ENCODE results near the gene TM9SF3.

TM9SF3 gene

GRCh38 chr10:96516337-96516736 lies 70.5 kb downstream of the TM9SF3 start:
- no peak for TF ChIP-seq PAX5 (IDR thresholded peaks at IDR 0.05; ENCODE audit: insufficient read depth, low read length, severe bottlenecking)
- TF ChIP-seq POLR2A (IDR thresholded peaks at IDR 0.05; ENCODE audit: low read depth, low read length) = peak; percentile 40; the same call in 1 of the 2 replicates
- TF ChIP-seq TAF1 (IDR thresholded peaks at IDR 0.05; ENCODE audit: low read depth, low read length) = no peak
- no peak for TF ChIP-seq POU2F2 (IDR thresholded peaks at IDR 0.05; ENCODE audit: low read depth, low read length)
- no peak for TF ChIP-seq POLR2AphosphoS5 (IDR thresholded peaks at IDR 0.05; ENCODE audit: low read depth, low read length)
- no peak for TF ChIP-seq SPI1 (IDR thresholded peaks at IDR 0.05; ENCODE audit: low read depth, low read length)
- FAIRE-seq = no peak
- no peak for DNase-seq (ENCODE audit: insufficient read length, low spot score)

- FAIRE-seq = peak; percentile 87
- peak; percentile 78 for DNase-seq (ENCODE audit: insufficient read length, low spot score)
- no peak for TF ChIP-seq POU2F2 (IDR thresholded peaks at IDR 0.05; ENCODE audit: low read depth, low read length)
- no peak for TF ChIP-seq TAF1 (IDR thresholded peaks at IDR 0.05; ENCODE audit: low read depth, low read length)
- no peak for TF ChIP-seq SPI1 (IDR thresholded peaks at IDR 0.05; ENCODE audit: low read depth, low read length)
- TF ChIP-seq POLR2AphosphoS5 (IDR thresholded peaks at IDR 0.05; ENCODE audit: low read depth, low read length) = no peak
- TF ChIP-seq POLR2A (IDR thresholded peaks at IDR 0.05; ENCODE audit: low read depth, low read length) = no peak
- no peak for TF ChIP-seq PAX5 (IDR thresholded peaks at IDR 0.05; ENCODE audit: insufficient read depth, low read length, severe bottlenecking)
These were observed 72.9 kb downstream of the TM9SF3 start, which contains the start of gene TLL2 for GRCh38 chr10:96513698-96514561. Gene TLL2 (minus strand): TSS chr10:96513926. CDS start chr10:96513685, 241 bp downstream.

- FAIRE-seq (no peak), DNase-seq (ENCODE audit: insufficient read length, low spot score) (no peak)
- 0 out of 2 replicates have a peak, but pooled peaks have one; percentile 29 for TF ChIP-seq POU2F2 (IDR thresholded peaks at IDR 0.05; ENCODE audit: low read depth, low read length)
- no peak for TF ChIP-seq PAX5 (IDR thresholded peaks at IDR 0.05; ENCODE audit: insufficient read depth, low read length, severe bottlenecking)
These were observed 73.5 kb downstream of the TM9SF3 start for GRCh38 chr10:96513305-96513697.

DNA sequence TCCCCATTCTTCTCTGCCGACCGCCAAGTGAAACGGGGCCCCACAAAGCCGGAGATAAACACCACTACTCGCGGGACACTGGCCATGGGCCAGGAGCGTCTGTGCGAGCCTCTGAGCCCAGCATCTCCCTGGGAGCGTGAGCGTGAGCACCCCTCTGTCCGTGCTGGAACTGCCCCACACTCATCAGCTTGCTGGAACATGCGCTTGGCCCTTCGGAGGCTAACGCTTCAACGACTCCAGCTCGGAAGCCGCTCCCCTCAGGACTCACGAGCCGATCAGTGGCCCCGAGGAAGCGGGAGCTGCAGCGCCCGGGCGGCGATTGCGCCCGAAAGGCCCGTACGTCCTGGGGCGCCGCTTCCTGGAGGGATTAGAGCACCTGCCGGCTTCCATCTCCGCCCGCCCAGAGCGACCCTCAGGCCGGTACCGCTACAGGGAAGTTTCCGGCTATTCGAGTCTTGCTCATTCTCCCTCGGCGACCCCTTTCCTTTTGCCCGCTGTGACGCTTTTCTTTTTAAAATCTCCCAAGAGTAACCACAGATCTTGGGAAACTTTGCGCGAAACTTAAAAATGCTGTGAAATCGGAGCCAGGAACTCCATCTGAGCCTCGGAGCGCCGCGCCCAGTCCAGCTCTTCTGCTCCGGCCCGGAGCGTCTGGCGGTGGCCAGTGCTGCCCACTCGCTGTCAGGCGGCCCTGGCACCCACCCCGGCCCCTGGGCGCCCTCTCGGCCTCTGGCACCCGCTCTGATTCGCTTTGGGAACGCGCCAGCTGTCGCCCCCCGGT lies 74.1 kb downstream of the TM9SF3 start:
- TF ChIP-seq POU2F2 (IDR thresholded peaks at IDR 0.05; ENCODE audit: low read depth, low read length) (no peak), SPI1 (IDR thresholded peaks at IDR 0.05; ENCODE audit: low read depth, low read length) (no peak), TAF1 (IDR thresholded peaks at IDR 0.05; ENCODE audit: low read depth, low read length) (no peak), POLR2AphosphoS5 (IDR thresholded peaks at IDR 0.05; ENCODE audit: low read depth, low read length) (no peak), POLR2A (IDR thresholded peaks at IDR 0.05; ENCODE audit: low read depth, low read length) (no peak), PAX5 (IDR thresholded peaks at IDR 0.05; ENCODE audit: insufficient read depth, low read length, severe bottlenecking) (no peak)
- FAIRE-seq = peak; percentile 16
- peak; percentile 33 for DNase-seq (ENCODE audit: insufficient read length, low spot score)

GRCh38 chr10:96511044-96511945 lies 75.5 kb downstream of the TM9SF3 start:
- TF ChIP-seq POLR2A (IDR thresholded peaks at IDR 0.05; ENCODE audit: low read depth, low read length) (no peak), TAF1 (IDR thresholded peaks at IDR 0.05; ENCODE audit: low read depth, low read length) (no peak), POU2F2 (IDR thresholded peaks at IDR 0.05; ENCODE audit: low read depth, low read length) (no peak), SPI1 (IDR thresholded peaks at IDR 0.05; ENCODE audit: low read depth, low read length) (no peak), POLR2AphosphoS5 (IDR thresholded peaks at IDR 0.05; ENCODE audit: low read depth, low read length) (no peak), PAX5 (IDR thresholded peaks at IDR 0.05; ENCODE audit: insufficient read depth, low read length, severe bottlenecking) (no peak)
- FAIRE-seq (peak; percentile 78), DNase-seq (ENCODE audit: insufficient read length, low spot score) (no peak)

- TF ChIP-seq TAF1 (IDR thresholded peaks at IDR 0.05; ENCODE audit: low read depth, low read length) (no peak), PAX5 (IDR thresholded peaks at IDR 0.05; ENCODE audit: insufficient read depth, low read length, severe bottlenecking) (no peak), SPI1 (IDR thresholded peaks at IDR 0.05; ENCODE audit: low read depth, low read length) (no peak)
- no peak for FAIRE-seq
- no peak for DNase-seq (ENCODE audit: insufficient read length, low spot score)
These were observed 77.7 kb downstream of the TM9SF3 start for GRCh38 chr10:96509017-96509641.

DNA sequence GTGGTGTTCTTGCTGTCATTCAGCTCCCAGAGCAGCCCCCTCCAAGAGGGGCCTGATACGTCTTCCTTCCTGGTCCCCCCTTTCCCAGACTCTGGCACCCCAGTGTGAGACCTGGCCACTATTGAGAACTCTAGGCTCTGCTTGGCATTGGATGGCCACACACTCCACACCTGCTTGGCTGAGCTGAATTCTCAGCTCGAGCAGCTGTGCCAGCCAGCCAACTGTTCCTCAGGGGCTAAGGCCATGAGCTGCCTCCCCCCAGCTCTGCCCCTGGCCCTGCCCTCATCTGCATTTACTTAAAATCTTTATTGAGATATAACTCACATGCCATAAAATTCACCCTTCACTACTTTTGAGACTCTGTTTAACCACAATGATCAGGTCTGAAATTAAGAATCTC lies 79.8 kb downstream of the TM9SF3 start:
- no peak for TF ChIP-seq POU2F2 (IDR thresholded peaks at IDR 0.05; ENCODE audit: low read depth, low read length)
- no peak for TF ChIP-seq PAX5 (IDR thresholded peaks at IDR 0.05; ENCODE audit: insufficient read depth, low read length, severe bottlenecking)
- TF ChIP-seq POLR2AphosphoS5 (IDR thresholded peaks at IDR 0.05; ENCODE audit: low read depth, low read length) = no peak
- TF ChIP-seq SPI1 (IDR thresholded peaks at IDR 0.05; ENCODE audit: low read depth, low read length) = no peak
- no peak for TF ChIP-seq TAF1 (IDR thresholded peaks at IDR 0.05; ENCODE audit: low read depth, low read length)
- FAIRE-seq (no peak), DNase-seq (ENCODE audit: insufficient read length, low spot score) (no peak)

DNA sequence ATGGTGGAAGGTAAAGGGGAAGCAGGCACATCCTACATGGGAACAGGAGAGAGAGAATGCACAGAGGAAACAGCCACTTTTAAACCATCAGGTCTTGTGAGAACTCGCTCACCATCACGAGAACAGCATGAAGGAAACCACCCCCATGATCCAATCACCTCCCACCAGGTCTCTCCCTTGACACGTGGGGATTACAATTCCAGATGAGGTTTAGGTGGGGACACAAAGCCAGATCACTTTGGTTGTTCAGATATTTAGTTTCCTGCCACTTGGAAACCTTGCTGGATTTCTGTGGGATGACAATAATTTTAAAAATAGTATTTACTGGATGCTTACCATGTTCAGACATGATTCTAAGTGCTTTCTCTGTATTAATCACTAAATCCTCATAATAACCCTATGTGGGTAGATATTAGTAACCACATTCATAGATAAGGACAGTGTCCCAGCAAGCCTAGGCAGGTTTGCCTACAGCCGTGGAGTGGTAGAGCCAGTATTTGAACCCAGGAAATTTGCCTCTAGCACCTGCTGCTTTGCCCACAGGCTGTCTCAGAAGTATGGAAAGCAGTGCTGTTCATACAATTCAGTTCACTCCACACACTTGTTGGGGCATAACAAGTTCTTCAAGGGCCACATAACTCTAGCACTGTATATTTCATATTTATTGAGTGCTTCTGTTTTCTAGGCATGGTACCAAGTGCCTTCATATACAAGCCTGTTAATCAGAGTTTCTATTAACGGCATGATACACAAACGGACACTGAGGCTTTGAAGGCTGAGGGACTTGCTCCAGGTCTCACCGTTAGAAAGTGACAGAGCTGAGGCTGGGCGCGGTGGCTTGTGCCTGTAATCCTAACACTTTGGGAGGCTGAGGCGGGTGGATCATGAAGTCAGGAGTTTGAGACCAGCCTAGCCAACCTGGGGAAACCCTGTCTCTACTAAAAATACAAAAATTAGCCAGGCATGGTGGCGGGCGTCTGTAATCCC lies 81.4 kb downstream of the TM9SF3 start:
- TF ChIP-seq POU2F2 (IDR thresholded peaks at IDR 0.05; ENCODE audit: low read depth, low read length) (no peak), PAX5 (IDR thresholded peaks at IDR 0.05; ENCODE audit: insufficient read depth, low read length, severe bottlenecking) (no peak), POLR2AphosphoS5 (IDR thresholded peaks at IDR 0.05; ENCODE audit: low read depth, low read length) (no peak), SPI1 (IDR thresholded peaks at IDR 0.05; ENCODE audit: low read depth, low read length) (no peak), TAF1 (IDR thresholded peaks at IDR 0.05; ENCODE audit: low read depth, low read length) (no peak), POLR2A (IDR thresholded peaks at IDR 0.05; ENCODE audit: low read depth, low read length) (no peak)
- FAIRE-seq (peak; percentile 20), DNase-seq (ENCODE audit: insufficient read length, low spot score) (no peak)
